Femur (tissue), 1 donor: ENCODE results near the gene DISP1.
"Not testable (repeated sequence)": the region's sequence is repeated elsewhere in the genome, so short reads cannot be mapped to it uniquely, and the experiment has no call there.

Experiments used
- DNase-seq: peaks from one replicate; pipeline ENCODE4 v3.0.0-alpha.2; 2017

DISP1 gene

GRCh38 chr1:222794656-222795474 lies 20.0 kb upstream of the DISP1 start:
- DNase-seq: no peak

GRCh38 chr1:222798116-222798515 lies 16.7 kb upstream of the DISP1 start:
- DNase-seq: no peak

GRCh38 chr1:222798975-222799374 lies 15.9 kb upstream of the DISP1 start:
- DNase-seq: no peak

GRCh38 chr1:222801067-222801466 lies 13.8 kb upstream of the DISP1 start:
- DNase-seq: no peak

- no peak for DNase-seq
These were observed 3.2 kb upstream of the DISP1 start for GRCh38 chr1:222811671-222812070.

- DNase-seq: no peak
These were observed 838 bp upstream of the DISP1 start for GRCh38 chr1:222813866-222814535.

GRCh38 chr1:222815440-222815765 lies 564 bp downstream of the DISP1 start:
- DNase-seq: no peak

GRCh38 chr1:222817529-222817928 lies 2.7 kb downstream of the DISP1 start:
- no peak for DNase-seq

- no peak for DNase-seq
These were observed 3.3 kb downstream of the DISP1 start for GRCh38 chr1:222818171-222818570.

GRCh38 chr1:222820171-222820712 lies 5.4 kb downstream of the DISP1 start:
- DNase-seq: no peak

- DNase-seq: no peak
These were observed 6.4 kb downstream of the DISP1 start for GRCh38 chr1:222821239-222821638.

GRCh38 chr1:222823695-222824094 lies 8.9 kb downstream of the DISP1 start:
- no peak for DNase-seq

GRCh38 chr1:222824641-222825040 lies 9.8 kb downstream of the DISP1 start:
- DNase-seq: no peak

GRCh38 chr1:222828939-222829338 lies 14.1 kb downstream of the DISP1 start:
- DNase-seq: no peak

- DNase-seq: no peak
These were observed 15.0 kb downstream of the DISP1 start for GRCh38 chr1:222829868-222830267.

GRCh38 chr1:222833356-222833876 lies 18.6 kb downstream of the DISP1 start:
- no peak for DNase-seq

- no peak for DNase-seq
These were observed 28.9 kb downstream of the DISP1 start for GRCh38 chr1:222843469-222844410.

GRCh38 chr1:222844411-222844779 lies 29.6 kb downstream of the DISP1 start:
- DNase-seq: no peak

GRCh38 chr1:222845763-222846162 lies 30.9 kb downstream of the DISP1 start:
- DNase-seq: no peak

- DNase-seq: not testable (repeated sequence)
These were observed 35.7 kb downstream of the DISP1 start for GRCh38 chr1:222850550-222850949.

GRCh38 chr1:222852326-222852725 lies 37.5 kb downstream of the DISP1 start:
- no peak for DNase-seq

- DNase-seq: no peak
These were observed 46.2 kb downstream of the DISP1 start for GRCh38 chr1:222861062-222861461.
